SK-N-SH treated with all-trans-retinoic acid at 6 μM for 48 hours (cell line): ENCODE measurements around the gene OR2L3.

ENCODE experiments used
- ATAC-seq: fragments of 200-7000 bp; cut with Tn5 transposase; 3 replicates; pipeline ENCODE4 v1.9.1; 2020; ENCODE audit warnings: mild to moderate bottlenecking, moderate library complexity
- ARNTL ChIP-seq: fragments of 450-650 bp; formaldehyde crosslinking; IDR thresholded peaks from 2 replicates; pipeline ENCODE4 v1.5.0; 2020; ENCODE audit warnings: low read depth, mild to moderate bottlenecking, moderate library complexity, borderline replicate concordance
- BACH2 ChIP-seq: fragments of 250-450 bp; sonication (Bioruptor Pico); IDR thresholded peaks from 2 replicates; pipeline ENCODE4 v1.9.0; 2021; ENCODE audit warnings: mild to moderate bottlenecking, borderline replicate concordance
- CREB5 ChIP-seq: fragments of 250-450 bp; sonication (Bioruptor Pico); IDR thresholded peaks from 2 replicates; pipeline ENCODE4 v1.5.1; 2020; ENCODE audit warnings: low read depth, mild to moderate bottlenecking, moderate library complexity
- CSDC2 ChIP-seq: fragments of 250-450 bp; sonication (Bioruptor Pico); IDR thresholded peaks from 2 replicates; pipeline ENCODE4 v1.5.0; 2020; ENCODE audit warnings: mild to moderate bottlenecking, moderate library complexity
- ESRRG ChIP-seq: fragments of 250-450 bp; sonication (Bioruptor Pico); IDR thresholded peaks from 2 replicates; pipeline ENCODE4 v1.6.1; 2021; ENCODE audit warnings: mild to moderate bottlenecking
- GLIS3 ChIP-seq: fragments of 250-450 bp; sonication (Bioruptor Pico); IDR thresholded peaks from 2 replicates; pipeline ENCODE4 v1.5.0; 2020; ENCODE audit warnings: mild to moderate bottlenecking, moderate library complexity
- ISL1 ChIP-seq: fragments of 250-450 bp; sonication (Bioruptor Pico); IDR thresholded peaks from 2 replicates; pipeline ENCODE4 v2.1.2; 2022; ENCODE audit warnings: mild to moderate bottlenecking, moderate library complexity
- PATZ1 ChIP-seq: fragments of 250-450 bp; sonication (Bioruptor Pico); IDR thresholded peaks from 2 replicates; pipeline ENCODE4 v1.8.0; 2020; ENCODE audit warnings: mild to moderate bottlenecking, moderate library complexity, borderline replicate concordance
- POU6F1 ChIP-seq: fragments of 250-450 bp; sonication (Bioruptor Pico); IDR thresholded peaks from 2 replicates; pipeline ENCODE4 v1.8.0; 2021; ENCODE audit warnings: low read depth, mild to moderate bottlenecking, moderate library complexity, borderline replicate concordance
- RARB ChIP-seq: fragments of 250-450 bp; sonication (Bioruptor Pico); IDR thresholded peaks from 2 replicates; pipeline ENCODE4 v1.8.0; 2021; ENCODE audit warnings: mild to moderate bottlenecking, moderate library complexity
- TCF4 ChIP-seq: fragments of 250-450 bp; sonication (Bioruptor Pico); IDR thresholded peaks from 2 replicates; pipeline ENCODE4 v1.8.0; 2021; ENCODE audit warnings: mild to moderate bottlenecking, moderate library complexity, borderline replicate concordance
- TSHZ2 ChIP-seq: fragments of 250-450 bp; sonication (Bioruptor Pico); IDR thresholded peaks from 2 replicates; pipeline ENCODE4 v1.5.0; 2020; ENCODE audit warnings: mild to moderate bottlenecking, moderate library complexity
- ZC3H10 ChIP-seq: fragments of 250-450 bp; sonication (Bioruptor Pico); IDR thresholded peaks from 2 replicates; pipeline ENCODE4 v1.5.1; 2021; ENCODE audit warnings: mild to moderate bottlenecking, moderate library complexity
- ZFP3 ChIP-seq: fragments of 250-450 bp; sonication (Bioruptor Pico); IDR thresholded peaks from 2 replicates; pipeline ENCODE4 v1.5.0; 2020; ENCODE audit warnings: mild to moderate bottlenecking, moderate library complexity
- ZNF565 ChIP-seq: fragments of 450-650 bp; formaldehyde crosslinking; conservative IDR thresholded peaks from 2 replicates; pipeline ENCODE4 v1.5.0; 2020; ENCODE audit warnings: low read depth, mild to moderate bottlenecking, moderate library complexity
- ZNF70 ChIP-seq: fragments of 450-650 bp; formaldehyde crosslinking; IDR thresholded peaks from 2 replicates; pipeline ENCODE4 v1.5.0; 2020; ENCODE audit warnings: mild to moderate bottlenecking, moderate library complexity
- ZNF8 ChIP-seq: fragments of 450-650 bp; formaldehyde crosslinking; IDR thresholded peaks from 2 replicates; pipeline ENCODE4 v1.5.0; 2020; ENCODE audit warnings: mild to moderate bottlenecking, moderate library complexity

Gene OR2L3

GRCh38 chr1:248102847-248103246, 56.2 kb downstream of the OR2L3 start:
- ATAC-seq = no peak
- TF ChIP-seq ZC3H10 (CRISPR knock-in tag) (no peak), GLIS3 (CRISPR knock-in tag) (no peak), CSDC2 (no peak), CREB5 (CRISPR knock-in tag) (no peak), ESRRG (CRISPR knock-in tag) (no peak), TSHZ2 (CRISPR knock-in tag) (no peak), RARB (no peak), POU6F1 (CRISPR knock-in tag) (no peak), ZNF565 (no peak), PATZ1 (CRISPR knock-in tag) (no peak), ZNF8 (no peak), TCF4 (no peak), ARNTL (CRISPR knock-in tag) (no peak)

GRCh38 chr1:248111157-248111556, 64.5 kb downstream of the OR2L3 start:
- no peak for TF ChIP-seq CSDC2
- TF ChIP-seq ARNTL (CRISPR knock-in tag) = no peak
- no peak for TF ChIP-seq ZNF8
- no peak for TF ChIP-seq BACH2 (CRISPR knock-in tag)
- TF ChIP-seq ISL1 (CRISPR knock-in tag) = no peak
- TF ChIP-seq ESRRG (CRISPR knock-in tag) = no peak
- TF ChIP-seq PATZ1 (CRISPR knock-in tag) = no peak
- TF ChIP-seq POU6F1 (CRISPR knock-in tag) = no peak
- no peak for TF ChIP-seq ZFP3 (CRISPR knock-in tag)
- TF ChIP-seq ZNF565 = no peak
- TF ChIP-seq ZNF70 (CRISPR knock-in tag) = no peak
- no peak for ATAC-seq
